D721Med (cell line): ENCODE data around the gene MISP.
A peak's percentile ranks its signal among the peaks of the same experiment; 100 is the strongest.

ENCODE experiments used
- DNase-seq: peaks from one replicate; pipeline ENCODE4 v3.0.0; 2011; ENCODE audit warnings: low spot score; ENCODE audit not compliant: insufficient read length
- FAIRE-seq: peaks from 2 replicates; lab custom pipeline; 2011; peaks lifted over from hg19 to GRCh38; lab: Jason Lieb, UNC
- TF ChIP-seq, protein P1 (sequence below): IDR thresholded peaks from 2 replicates; pipeline ENCODE4 v1.5.1; 2012; ENCODE audit warnings: mild to moderate bottlenecking, control low read depth; ENCODE audit not compliant: insufficient read depth; ENCODE audit errors: missing control alignments

The MISP gene

DNA sequence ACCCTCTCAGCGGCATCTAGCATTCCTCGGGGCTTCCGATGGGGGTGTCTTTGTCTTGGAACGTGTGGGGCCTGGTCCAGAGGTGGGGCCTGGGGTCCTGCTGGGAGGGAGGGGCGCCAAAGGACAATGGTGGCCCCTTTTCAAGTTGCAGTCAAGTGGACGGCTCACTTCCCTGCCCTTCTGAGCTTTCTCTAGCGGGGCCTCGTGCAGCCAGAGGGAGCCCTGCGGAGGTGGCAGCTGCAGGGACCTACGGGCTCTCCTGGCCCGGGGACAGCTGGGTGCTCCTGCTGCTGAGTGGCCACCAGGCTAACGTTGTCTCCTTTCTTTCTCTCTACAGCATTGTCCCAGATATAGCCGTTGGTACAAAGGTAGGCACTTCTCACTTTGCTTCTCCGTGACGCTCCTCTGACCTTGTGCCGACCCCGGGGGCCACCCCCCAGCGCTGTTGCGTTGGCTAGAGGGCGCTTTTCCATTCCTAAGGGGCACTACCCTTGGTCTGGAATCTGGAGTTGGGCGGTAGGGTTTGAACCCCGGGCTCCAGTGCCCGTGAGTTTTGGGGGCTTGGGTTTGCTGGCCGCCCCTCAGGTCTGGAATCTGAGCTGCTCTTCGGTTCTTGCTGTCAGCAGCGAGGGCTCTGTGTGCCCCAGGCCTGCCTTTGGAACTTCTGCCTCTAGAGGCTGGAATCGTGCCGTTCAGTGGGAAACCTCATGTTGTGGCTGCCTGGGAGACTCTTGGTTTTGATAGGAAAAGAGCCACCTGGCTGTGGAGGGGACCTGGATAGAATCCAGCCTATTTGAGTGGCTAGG lies 48.4 kb downstream of the MISP start:
- TF ChIP-seq, protein P1, sequence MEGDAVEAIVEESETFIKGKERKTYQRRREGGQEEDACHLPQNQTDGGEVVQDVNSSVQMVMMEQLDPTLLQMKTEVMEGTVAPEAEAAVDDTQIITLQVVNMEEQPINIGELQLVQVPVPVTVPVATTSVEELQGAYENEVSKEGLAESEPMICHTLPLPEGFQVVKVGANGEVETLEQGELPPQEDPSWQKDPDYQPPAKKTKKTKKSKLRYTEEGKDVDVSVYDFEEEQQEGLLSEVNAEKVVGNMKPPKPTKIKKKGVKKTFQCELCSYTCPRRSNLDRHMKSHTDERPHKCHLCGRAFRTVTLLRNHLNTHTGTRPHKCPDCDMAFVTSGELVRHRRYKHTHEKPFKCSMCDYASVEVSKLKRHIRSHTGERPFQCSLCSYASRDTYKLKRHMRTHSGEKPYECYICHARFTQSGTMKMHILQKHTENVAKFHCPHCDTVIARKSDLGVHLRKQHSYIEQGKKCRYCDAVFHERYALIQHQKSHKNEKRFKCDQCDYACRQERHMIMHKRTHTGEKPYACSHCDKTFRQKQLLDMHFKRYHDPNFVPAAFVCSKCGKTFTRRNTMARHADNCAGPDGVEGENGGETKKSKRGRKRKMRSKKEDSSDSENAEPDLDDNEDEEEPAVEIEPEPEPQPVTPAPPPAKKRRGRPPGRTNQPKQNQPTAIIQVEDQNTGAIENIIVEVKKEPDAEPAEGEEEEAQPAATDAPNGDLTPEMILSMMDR: peak; percentile 0
- FAIRE-seq: no peak
- peak; percentile 17 for DNase-seq

DNA sequence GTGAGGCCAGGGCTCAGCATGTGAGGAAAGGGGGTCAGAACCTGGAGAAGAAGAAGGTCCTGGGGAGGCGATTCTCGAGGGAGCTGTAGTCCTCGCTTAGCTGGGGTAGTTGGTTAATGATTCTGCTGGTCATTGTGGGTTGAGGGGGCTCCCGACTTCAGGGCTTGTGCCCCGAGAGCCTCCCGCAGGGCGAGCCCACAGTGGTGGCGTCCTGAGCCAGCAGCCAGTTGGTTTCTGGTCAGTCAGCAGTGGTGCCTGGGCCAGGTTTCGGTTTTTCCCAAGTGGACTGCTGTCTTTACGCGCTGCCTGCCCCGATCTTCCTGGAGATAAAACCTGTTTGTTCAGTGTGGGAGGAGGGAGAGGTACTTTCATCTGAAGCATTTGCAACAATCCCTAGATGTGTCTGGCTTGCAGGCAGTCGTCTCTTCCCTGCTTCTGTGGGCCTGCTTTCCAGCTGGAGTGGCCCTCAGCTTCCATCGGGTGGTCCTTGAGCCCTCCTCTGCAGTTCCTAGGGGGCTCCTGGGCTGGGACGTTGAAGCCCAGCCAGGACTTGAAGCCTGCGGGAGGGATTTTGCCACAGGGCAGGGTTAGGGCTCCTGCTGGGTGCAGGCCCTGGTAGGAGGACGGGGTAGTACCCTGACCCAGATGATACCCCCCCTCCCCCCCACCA lies 49.6 kb downstream of the MISP start:
- FAIRE-seq: no peak
- TF ChIP-seq, protein P1: no peak
- peak; percentile 5 for DNase-seq

DNA sequence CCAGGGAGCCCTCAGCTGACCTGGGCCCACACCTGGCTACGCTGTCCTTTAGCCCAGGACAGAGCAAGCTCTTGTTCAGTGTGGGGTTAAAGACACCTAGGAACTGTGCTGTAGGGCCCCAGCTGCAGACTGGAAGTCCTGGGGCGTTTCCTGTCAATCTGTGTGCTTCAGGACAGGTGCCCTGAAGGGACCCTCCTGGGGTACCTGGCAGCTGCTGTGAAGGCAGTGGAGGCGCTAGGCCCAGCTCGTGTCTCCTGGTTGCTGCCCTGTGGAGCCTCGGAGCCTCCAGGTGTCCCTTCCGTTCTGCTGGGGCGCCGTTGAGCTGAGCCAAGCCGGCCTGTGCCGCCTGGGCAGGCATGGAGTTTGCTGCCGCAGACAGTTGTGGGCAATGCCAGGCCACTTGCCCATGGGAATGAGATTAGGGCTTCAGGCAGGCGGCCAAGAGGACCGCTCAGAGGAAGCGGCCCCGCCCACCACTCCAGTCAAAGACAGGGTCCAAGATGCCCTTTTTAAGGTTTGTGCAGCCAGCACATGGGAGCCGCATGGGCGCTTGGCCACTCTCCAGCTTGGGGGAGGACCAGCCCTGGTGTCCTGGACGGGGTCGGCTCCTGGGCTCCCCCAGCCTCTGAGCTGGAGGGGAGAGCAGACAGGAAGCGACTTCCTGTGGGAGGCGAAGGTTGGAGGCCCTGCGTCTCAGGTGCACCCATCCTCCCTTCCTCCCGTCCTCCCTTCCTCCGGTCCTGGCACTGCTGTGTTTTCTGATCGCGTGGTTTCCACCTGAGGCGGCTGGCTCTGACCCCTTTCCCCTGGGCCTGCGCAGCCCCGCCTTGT lies 50.3 kb downstream of the MISP start:
- TF ChIP-seq, protein P1: no peak
- DNase-seq (peak; percentile 18), FAIRE-seq (no peak)

DNA sequence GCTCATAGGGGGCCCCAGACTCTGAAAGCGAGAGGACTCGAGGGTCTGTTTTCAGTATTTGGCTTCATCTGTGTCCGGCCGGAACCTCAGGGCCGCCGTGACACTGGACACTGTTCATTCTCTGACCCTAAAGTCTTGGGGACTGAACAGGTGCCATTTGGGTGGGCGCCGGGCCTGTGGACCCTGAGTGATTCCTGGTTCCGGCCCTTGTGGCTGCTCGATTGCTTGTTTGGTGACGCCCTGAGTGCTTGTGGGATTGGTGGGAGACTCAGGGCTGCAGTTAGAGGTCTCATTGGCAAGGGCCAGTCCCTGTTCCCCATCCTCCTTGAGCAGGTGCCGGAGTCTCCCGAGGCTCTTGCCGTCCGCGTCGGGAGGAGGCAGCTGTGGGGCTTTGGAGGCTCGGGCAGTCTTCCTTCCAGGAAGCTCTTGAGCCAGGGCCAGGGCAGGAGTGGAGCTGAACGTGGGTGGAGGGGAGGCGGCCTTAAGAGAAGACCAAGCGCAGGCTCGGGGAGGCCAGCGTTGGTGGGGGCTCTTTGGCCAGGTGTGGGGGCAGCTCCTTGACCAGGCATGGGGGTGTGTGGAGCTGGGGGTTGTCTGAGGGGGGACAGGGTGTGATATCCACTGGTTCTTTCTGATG lies 51.1 kb downstream of the MISP start:
- TF ChIP-seq, protein P1: no peak

DNA sequence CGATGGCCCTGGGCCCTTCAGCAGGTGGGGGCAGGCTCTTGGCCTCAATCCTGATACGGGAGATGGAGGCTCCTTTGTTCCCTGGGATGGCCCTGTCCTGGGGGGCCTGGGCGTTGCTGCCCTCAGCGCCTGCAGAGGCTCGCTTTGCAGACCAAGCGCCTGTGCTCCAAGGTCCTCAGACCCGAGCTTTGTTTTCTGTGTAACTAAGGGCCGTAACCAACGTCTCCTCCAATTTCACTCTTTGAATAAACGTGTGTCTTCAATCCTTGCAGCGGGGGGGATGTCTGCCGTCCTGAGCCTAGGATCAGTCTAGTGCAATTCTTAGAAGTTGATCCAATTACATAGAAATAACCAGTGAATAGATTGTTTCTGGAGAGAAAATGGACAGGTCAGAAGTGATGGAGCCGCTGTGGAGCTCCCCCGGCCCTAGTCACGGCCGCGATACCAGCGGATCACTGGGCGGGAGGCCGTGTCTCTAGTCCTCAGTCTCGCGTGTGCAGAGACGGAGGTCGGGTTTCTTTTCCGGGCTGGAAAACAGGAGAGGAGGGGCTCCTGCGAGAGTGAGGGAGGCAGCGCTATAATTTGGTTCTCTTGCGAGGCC lies 51.7 kb downstream of the MISP start:
- DNase-seq: peak; percentile 24
- TF ChIP-seq, protein P1: no peak
- no peak for FAIRE-seq

More for the DNA sequence above, 51.1 kb downstream of the MISP start:
- no peak for FAIRE-seq
- peak; percentile 28 for DNase-seq

DNA sequence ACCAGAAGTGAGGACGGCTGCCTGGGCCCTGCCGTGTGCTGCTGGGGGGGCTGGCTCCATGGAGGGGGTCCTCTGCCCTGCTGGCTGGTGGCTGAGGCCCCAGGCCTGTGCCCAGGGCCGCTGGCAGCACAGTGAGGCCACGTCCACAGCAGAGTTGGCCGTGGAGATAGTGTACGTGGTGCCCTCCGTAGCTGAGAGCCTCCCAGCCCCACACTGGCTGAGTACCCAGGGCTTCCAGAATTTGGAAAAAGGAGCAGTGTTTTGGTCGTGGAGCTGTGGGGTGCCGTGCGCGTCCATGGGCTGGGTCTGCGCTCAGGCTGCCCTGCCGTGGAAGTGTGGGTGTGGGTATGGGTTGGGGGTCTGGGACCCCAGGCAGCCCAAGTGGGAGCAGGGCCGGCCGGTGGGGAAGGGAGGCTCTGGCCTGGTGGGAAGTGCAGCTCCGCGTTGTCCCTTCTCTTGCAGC lies 52.2 kb downstream of the MISP start:
- DNase-seq (no peak), FAIRE-seq (no peak)
- TF ChIP-seq, protein P1: no peak
